Epithelial cell of esophagus (primary cell): ENCODE data around the gene PTPRH.

Experiments used
- DNase-seq: peaks from one replicate; pipeline ENCODE4 v3.0.0; 2010; ENCODE audit warnings: low read depth
- H3K4me3 ChIP-seq: 2 replicates; pipeline ENCODE4 v1.5.1; 2011; ENCODE audit warnings: mild to moderate bottlenecking, low read length, control low read depth
- CTCF ChIP-seq: IDR thresholded peaks from 2 replicates; pipeline ENCODE4 v1.5.1; 2011; ENCODE audit warnings: low read depth, mild to moderate bottlenecking, low read length, control low read depth, inconsistent platforms; ENCODE audit not compliant: insufficient read depth; ENCODE audit errors: missing control alignments

PTPRH gene

GRCh38 chr19:55242517-55242916 lies 33.2 kb upstream of the PTPRH start:
- no peak for TF ChIP-seq CTCF
- no peak for DNase-seq
- no peak overlapping the region for H3K4me3 ChIP-seq

- no peak overlapping the region for H3K4me3 ChIP-seq
- TF ChIP-seq CTCF = no peak
- no peak for DNase-seq
Measured at GRCh38 chr19:55241935-55242464, 32.7 kb upstream of the PTPRH start.

- TF ChIP-seq CTCF = no peak
- H3K4me3 ChIP-seq = no peak overlapping the region
- DNase-seq = no peak
Measured at GRCh38 chr19:55241143-55241934, 32.0 kb upstream of the PTPRH start.

- no peak for TF ChIP-seq CTCF
- no peak for DNase-seq
- no peak overlapping the region for H3K4me3 ChIP-seq
Measured at GRCh38 chr19:55240713-55241020, 31.4 kb upstream of the PTPRH start.

GRCh38 chr19:55239004-55239403 lies 29.7 kb upstream of the PTPRH start:
- H3K4me3 ChIP-seq = no peak overlapping the region
- DNase-seq = no peak
- TF ChIP-seq CTCF = no peak

GRCh38 chr19:55238030-55238429 lies 28.7 kb upstream of the PTPRH start:
- TF ChIP-seq CTCF = no peak
- no peak overlapping the region for H3K4me3 ChIP-seq
- no peak for DNase-seq

GRCh38 chr19:55232986-55233385 lies 23.7 kb upstream of the PTPRH start:
- TF ChIP-seq CTCF = no peak
- DNase-seq = no peak
- no peak overlapping the region for H3K4me3 ChIP-seq
